HepG2 (cell line): ENCODE data around the gene PSMC3IP.
"Not testable (repeated sequence)": the region's sequence is repeated elsewhere in the genome, so short reads cannot be mapped to it uniquely, and the experiment has no call there.

Source experiments
- CENPT ChIP-seq: sonication (generic); formaldehyde crosslinking; IDR thresholded peaks from 2 replicates; pipeline ENCODE4 v1.8.0; 2022; ENCODE audit warnings: low read depth, mild to moderate bottlenecking, moderate library complexity, missing genetic modification reagents
- CTCF ChIP-seq: sonication (generic); formaldehyde crosslinking; IDR thresholded peaks from 2 replicates; pipeline ENCODE4 v1.5.0; 2020; ENCODE audit warnings: mild to moderate bottlenecking, missing genetic modification reagents, moderate library complexity
- HOXA5 ChIP-seq: sonication (generic); formaldehyde crosslinking; IDR thresholded peaks from 2 replicates; pipeline ENCODE4 v1.4.0; 2020; ENCODE audit warnings: missing genetic modification reagents
- KDM1A ChIP-seq: IDR thresholded peaks from 2 replicates; pipeline ENCODE4 v1.6.1; 2016; ENCODE audit warnings: missing compliant biosample characterization
- RNF2 ChIP-seq: fragments of 450-650 bp; conservative IDR thresholded peaks from 2 replicates; pipeline ENCODE4 v1.6.1; 2016; ENCODE audit warnings: low read depth
- ZNF672 ChIP-seq: sonication (generic); formaldehyde crosslinking; IDR thresholded peaks from 2 replicates; pipeline ENCODE4 v1.8.1; 2022; ENCODE audit warnings: missing genetic modification reagents
- TF ChIP-seq, protein P1 (sequence below): sonication (generic); formaldehyde crosslinking; IDR thresholded peaks from 2 replicates; pipeline ENCODE4 v1.4.0; 2020; ENCODE audit warnings: mild to moderate bottlenecking, missing genetic modification reagents

GRCh38 chr17:42545755-42546505 is 31.6 kb downstream of the PSMC3IP start:
- TF ChIP-seq, protein P1, sequence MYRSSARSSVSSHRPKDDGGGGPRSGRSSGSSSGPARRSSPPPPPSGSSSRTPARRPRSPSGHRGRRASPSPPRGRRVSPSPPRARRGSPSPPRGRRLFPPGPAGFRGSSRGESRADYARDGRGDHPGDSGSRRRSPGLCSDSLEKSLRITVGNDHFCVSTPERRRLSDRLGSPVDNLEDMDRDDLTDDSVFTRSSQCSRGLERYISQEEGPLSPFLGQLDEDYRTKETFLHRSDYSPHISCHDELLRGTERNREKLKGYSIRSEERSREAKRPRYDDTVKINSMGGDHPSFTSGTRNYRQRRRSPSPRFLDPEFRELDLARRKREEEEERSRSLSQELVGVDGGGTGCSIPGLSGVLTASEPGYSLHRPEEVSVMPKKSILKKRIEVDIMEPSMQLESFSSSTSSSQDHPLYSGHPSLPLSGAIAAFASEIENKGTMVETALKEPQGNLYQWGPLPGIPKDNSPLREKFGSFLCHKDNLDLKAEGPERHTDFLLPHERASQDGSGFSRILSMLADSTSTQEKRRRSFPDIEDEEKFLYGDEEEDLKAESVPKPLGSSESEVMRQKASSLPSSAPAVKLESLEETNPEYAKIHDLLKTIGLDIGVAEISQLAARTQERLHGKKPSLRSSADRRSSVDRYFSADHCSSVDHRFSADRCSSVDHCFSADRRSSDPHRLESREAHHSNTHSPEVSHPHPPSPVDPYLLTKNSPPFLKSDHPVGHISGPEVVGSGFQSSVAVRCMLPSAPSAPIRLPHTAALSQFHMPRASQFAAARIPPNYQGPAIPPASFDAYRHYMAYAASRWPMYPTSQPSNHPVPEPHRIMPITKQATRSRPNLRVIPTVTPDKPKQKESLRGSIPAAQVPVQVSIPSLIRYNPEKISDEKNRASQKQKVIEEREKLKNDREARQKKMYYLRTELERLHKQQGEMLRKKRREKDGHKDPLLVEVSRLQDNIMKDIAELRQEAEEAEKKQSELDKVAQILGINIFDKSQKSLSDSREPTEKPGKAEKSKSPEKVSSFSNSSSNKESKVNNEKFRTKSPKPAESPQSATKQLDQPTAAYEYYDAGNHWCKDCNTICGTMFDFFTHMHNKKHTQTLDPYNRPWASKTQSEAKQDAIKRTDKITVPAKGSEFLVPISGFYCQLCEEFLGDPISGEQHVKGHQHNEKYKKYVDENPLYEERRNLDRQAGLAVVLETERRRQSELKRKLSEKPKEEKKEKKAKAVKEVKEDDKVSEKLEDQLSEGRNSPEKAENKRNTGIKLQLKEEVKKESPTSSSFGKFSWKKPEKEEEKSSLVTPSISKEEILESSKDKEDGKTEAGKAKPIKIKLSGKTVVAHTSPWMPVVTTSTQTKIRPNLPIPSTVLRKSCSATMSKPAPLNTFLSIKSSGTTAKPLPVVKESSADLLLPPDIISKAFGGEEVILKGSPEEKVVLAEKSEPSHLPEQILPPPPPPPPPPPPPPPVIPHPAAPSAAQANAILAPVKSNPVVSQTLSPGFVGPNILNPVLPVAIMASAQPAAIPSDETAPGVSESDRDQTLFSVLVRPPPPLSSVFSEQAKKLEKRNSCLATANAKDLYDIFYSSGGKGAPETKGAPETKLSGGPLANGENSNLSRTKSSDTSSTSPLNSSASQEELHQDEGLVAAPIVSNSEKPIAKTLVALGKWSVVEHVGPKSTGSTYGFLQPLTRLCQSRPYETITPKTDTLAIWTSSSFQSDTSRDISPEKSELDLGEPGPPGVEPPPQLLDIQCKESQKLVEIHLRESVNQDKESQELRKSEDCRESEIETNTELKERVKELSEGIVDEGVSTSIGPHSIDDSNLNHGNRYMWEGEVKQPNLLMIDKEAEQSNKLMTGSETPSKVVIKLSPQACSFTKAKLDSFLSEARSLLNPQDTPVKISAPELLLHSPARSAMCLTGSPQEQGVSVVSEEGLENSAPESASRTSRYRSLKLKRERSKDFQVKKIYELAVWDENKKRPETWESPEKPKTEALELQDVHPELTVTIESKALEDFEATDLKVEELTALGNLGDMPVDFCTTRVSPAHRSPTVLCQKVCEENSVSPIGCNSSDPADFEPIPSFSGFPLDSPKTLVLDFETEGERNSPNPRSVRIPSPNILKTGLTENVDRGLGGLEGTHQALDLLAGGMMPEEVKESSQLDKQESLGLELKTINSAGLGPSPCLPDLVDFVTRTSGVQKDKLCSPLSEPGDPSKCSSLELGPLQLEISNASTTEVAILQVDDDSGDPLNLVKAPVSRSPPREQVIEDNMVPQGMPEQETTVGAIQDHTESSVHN (CRISPR knock-in tag), result not testable (repeated sequence)
- not testable (repeated sequence) for TF ChIP-seq RNF2; CENPT (CRISPR knock-in tag); KDM1A (CRISPR knock-in tag); CTCF (CRISPR knock-in tag); ZNF672 (CRISPR knock-in tag); HOXA5 (CRISPR knock-in tag)
